GM21825 (cell line): ENCODE data around the gene WDR33.

Source experiments
- ATAC-seq: cut with Tn5 transposase; IDR thresholded peaks from one replicate; pipeline ENCODE4 v1.9.1; 2021; ENCODE audit warnings: mild to moderate bottlenecking, moderate library complexity; ENCODE audit not compliant: unreplicated experiment

WDR33 gene

DNA sequence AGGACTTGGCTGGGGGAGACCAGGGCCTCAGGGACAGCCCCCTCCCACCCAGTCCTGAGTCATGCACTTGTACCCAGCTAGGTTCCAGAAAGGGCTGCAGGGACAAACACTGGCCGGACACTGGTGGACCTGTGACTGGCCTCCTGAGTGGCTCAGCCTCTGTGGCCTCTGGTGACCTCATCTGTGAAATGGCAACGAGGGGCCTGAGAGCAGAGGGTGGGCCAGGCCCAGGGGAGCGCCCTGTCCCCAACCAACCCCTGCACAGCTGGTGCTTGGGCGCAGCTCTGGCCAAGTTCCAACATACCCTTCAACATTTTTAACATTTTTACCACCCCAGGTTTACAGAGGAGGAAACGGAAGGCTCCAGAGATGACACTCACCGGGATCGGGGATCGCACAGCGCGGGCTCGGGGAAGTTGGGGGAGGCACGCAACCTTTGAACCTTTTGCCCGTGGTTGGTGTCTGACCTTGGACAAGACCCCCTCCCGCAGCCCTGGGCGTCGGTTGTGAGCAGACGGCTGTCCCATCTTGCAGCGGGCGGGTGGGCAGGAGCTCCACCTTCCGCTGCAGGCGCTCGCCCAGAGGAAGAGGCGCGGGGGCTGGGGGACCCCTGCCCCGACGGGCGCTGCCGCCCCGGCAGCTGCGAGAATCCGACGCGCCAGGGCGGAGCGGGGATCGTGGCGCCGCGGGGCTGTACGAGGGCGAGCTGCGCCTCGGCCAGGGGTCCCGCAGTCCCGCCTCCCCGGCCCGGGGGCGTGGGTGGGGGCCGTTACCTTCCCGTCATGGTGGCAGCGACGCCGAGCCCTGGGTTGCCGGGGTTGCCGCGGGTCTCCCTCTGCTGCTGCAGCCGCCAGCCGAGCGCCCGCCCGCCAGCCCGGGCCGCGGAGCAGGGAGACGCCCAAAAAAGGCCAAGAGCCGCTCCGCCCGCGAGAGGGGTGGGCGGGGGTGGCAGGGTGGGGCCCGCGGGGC, 136.4 kb downstream of the WDR33 start:
- ATAC-seq, result no peak

DNA sequence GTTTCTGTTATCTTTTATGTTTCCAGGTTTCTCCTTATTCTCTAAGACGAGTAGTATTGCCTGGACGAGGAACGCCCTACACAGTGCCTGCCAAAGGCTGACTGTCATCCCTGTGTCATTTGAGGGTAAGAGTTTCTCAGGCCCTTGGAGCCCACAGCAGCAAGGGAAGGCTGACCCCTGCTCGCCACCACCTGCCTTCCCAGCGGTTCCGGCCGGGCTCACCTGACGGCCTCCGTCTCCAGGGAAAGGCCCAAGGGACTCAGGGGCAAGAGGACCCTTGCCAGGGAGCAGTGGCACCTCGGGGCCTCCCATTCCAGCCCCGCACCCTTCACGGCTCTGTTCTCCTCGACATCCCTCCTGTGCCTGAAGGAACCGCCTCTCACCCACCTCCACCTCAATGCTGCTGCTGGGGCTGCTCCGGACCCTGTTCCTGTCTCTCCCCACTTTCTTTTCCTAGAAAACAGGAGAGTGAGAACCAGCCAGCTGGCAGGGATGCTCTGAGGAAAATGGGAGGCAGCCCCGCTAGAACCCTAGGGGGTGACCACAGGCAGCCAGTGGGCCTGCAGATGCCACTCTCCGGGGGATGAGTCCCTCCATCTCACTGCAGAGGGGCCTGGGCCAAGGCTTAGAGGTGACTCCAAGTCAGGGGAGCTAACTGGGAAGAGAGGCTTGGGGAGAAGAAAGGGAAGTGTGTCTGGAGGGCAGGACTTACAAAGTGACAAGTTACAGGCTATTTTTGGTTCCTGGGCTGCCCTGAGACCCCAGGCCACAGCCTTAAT, 137.5 kb downstream of the WDR33 start:
- ATAC-seq, result no peak

DNA sequence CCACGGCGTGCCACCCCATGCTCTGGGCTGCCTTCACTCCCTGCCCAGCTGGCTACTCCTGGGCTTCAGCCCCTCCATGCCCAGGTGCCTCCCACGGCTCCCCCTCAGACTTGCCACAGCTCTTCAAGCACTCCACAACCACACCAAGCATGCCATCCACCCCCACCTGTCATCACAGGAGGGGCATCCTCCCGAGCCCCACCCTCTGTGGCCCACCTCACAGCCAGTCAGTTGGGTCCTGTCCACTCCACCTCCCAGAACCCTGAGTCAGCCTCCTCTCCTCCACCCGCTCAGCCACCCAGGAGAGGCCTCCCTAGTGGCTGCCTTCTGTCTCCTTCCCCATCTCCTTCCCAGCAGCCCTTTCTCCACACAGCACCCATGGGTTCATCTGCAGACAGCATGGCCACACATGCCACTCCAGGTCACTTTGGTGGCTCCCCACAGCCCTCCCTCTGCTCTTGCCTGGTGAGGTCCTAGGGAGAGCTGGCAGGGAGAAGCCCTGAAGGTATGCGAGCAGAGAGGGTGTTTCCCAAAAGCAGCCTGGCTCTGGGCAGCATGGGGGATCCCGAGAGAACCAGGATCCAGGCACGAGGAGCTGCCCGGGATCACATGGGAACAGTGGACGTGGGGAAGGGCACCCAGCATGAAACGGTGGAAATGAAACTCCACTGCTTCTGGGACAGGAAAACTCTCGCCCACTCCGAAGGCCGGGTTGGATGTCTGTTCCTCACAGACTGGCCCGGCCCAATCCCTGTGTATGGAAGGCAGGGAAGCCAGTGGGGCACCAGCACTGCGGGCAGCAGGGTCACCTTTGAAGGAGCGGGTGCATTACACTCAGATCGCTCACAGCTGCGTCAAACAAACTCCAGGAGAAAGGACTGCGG, 138.4 kb downstream of the WDR33 start:
- no peak for ATAC-seq

DNA sequence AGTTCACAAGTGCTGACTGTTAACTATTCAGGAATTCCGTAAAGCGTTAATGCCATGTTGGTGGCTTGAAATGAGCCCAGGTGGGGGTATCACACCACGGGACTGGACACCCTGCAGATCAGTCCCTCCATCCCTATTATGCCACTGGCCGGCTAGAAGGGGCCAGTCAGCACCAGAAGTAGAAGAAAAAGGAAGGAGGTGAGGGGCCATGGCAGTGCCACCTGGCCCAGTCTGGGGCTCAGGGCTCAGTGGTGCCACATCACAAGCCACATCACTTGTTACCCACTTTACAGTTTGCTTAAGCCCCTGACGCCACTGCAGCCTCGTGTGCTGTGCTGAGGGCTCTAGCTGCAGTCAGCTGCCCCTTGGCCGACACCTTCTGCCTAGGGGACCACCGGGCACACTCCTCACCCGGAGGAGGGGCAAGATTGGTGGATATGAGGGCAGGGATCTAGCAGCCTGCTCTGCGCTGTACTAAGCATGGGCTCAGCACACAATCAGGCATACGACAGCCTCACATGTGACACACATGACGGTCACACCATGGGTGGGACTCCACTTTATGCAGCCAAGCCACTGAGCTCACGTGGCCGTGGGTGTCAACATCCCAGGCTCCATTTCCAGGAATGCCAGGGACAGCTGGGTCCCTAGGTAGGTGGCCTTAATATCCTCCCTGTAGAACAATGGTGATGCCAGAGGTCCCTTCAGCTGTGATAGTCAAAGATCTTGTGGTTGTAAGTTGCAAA, 139.2 kb downstream of the WDR33 start:
- no peak for ATAC-seq

DNA sequence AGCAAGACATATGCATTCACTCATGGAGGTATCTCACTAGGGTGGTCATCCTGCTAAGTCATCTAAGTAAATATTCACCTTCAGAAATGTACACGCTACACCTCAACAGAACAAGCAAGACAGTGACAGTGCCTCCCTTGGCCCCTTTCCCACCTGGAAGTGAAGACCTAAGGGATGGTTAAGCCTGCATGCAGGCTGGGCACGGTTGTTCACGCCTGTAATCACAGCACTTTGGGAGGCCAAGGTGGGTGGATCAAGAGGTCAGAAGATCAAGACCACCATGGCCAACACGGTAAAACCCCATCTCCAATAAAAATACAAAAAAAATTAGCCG, 140.0 kb downstream of the WDR33 start:
- no peak for ATAC-seq

DNA sequence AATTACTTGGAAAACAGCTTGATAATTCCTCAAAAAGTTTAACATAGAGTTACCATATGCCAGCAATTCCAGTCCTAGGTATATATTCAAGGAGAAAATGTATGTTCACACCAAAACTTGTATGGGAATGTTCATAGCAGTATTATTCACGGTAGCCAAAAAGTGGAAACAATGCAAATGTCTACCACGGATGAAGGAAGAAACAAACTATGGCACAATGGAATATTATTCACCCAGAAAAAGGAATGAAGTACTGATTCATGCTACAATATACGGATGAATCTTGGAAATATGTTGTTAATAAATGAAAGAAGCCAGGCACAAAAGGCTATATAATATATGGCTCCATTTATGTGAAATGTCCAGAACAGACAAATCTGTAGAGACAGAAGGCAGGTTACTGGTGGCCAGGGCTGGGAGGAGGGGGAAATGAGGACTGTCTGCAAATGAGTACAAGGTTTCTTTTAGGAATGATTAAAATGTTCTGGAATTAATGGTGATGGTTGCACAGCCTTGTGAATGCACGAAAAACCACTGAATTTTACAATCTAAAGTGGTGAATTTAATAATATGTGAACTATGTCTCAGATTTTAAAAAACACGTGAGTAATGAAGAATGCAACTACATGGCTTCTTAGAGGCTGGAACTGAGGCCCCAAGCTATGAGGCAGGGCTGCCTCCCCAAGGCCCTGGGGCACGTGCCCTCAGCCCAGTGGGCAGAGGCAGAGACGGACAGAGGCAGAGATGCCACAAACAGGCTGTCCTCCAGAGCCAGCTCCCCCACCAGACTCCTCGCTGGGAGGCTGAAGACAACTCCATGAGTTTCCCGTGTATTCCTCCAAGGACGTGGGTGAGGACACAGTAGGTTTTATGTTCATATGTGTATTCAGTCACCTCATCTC, 140.7 kb downstream of the WDR33 start:
- ATAC-seq, result no peak

DNA sequence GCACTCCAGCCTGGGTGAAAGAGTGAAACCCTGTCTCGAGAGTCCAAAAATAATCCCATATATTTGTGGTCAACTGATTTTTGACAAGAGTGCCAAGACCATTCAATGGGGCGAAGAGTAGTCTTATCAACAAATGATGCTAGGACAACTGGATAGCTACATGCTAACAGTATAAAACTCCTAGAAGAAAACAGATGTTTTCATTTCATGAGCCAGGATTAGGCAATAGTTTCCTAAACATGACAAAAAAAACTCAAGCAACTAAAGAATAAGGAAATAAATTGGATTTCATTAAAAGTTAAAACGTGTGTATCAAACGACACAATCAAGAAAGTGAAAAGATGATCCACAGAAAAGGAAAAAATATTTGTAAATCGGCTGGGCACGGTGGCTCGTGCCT, 141.9 kb downstream of the WDR33 start:
- ATAC-seq, result no peak

DNA sequence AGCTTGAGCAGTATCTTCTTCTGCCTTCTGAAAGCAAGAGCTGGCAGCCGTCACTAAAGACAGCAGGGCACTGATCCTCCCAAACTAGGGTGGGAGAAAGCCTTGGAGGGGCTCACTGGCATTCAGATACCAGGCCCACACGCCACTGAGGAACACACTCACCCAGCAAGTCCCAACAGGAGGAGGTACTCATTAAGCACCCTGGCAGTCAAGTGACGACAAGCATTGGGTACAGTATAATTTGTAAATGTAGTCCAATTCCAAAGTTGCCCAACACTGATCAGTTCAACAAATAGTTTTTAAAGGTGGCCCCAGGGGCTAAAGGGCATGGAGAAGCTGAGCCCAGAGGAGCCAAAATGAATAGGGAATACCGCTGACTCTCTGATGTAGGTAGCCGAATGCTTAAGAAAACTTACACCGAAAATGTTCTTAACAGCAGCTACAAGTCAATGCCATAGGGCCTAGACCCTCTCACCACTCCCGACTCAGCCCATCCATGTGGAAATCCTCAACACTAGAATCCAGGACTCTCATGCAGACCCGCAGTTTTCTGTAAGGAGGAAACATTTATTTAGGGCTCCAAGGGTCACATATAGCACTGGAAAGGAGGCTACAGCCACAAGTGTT, 145.6 kb downstream of the WDR33 start:
- no peak for ATAC-seq

DNA sequence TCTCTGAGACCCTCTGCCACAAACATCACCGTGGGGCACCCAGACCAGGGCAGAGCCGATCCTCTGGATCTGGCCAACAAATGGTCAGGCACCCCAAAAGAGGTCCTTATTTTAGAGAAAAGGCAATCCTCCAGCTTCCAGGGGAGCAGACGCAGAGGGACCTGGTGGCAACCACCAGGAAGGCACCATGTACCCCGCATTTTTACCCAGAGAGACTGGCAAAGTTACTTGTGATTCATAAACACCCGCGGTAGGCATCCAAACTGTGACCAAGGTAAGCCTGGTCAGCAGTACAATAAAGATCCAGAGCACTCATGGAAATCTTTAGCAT, 146.1 kb downstream of the WDR33 start:
- no peak for ATAC-seq

DNA sequence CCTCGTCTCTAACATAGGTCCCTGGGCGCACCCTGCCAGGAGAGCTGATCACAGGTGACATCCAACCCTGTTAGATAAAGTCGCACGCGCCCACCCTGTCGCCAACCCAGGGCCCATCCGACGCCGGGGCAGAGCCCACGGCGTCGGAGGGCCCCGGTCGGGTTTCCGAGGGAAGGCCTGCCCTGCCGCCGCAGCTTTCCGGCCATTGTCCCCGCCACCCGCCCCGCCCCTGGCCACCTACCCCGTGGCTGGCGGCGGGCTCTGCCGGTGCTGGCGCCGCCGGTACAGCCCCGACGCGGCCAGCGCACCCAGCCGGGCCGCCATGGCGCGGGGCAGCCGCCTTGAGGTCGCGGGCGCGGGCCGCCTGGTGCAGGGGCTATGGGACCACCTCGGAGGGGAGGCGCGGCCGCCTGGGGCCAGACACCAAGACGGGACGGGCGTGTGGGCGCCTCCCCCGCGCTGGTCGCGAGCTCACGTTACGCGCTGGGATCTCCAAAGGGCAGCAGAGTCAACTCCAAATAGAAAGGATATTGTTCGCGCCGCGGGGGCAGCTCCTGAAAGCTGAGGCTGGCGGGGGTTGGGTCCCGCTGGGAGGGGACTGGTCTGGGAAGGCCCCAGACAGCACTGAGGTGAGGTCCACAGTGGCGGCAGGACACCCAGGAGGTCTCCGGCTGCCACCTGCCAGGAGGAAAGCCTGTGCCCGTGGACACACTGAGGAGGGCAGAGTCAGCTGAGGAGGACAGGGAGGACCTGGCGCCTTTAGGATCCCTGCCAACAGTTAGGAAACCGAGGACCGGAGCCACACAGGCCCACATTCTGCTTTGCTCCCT, 146.7 kb downstream of the WDR33 start:
- ATAC-seq, result no peak

DNA sequence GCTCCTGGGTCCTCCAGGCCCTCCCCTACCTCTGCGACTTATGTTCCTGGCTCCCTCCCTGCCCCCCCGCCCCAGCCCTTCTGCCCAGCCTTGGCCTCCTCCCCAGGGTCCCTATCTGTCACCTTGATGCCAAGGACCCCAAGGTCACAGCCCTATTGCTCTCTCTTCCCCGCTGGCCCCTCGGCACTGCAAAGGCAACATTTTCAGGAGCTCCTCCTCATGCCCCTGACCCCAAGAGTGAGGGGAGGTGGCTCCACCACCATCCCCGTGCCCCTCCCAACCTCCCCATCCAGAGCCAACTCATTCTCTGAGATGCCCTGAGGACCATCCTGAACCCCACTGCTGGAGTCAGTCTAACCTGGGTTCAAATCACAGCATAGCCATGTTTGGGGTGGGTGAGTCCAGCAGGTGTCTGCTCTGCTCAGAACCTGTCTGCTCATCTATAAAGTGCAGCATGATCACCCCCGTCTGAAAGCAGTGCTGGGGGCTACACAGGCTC, 147.4 kb downstream of the WDR33 start:
- no peak for ATAC-seq

DNA sequence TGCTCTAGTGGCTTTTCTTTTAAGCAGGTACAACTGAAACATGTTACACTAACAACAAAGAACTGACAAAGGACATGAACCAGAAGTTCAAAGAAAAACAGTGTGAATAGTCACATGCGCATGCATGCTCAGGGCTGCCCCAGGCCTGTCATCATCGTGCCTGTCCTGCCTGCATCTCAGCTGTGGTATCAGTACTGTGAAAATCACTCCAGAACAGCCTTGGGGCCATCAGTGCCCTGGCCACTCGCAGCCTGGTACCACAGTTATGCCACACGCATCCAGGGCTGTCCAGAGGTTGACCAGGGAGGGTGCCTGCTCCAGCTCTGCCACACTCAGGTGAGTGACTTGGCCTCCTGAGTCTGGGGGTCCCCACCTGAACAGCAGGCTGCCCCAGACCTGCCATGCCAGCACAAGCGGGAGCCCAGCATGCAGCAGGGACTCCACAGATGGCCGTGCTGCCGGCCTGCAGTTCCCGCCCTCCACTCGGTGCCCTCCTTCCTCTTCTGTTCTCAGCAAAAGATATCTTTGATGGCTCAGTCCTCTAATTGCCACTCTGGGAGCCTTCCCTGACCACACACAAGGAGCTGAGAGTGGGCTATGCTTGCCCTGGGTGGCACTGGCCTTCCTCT, 147.9 kb downstream of the WDR33 start:
- ATAC-seq, result no peak

DNA sequence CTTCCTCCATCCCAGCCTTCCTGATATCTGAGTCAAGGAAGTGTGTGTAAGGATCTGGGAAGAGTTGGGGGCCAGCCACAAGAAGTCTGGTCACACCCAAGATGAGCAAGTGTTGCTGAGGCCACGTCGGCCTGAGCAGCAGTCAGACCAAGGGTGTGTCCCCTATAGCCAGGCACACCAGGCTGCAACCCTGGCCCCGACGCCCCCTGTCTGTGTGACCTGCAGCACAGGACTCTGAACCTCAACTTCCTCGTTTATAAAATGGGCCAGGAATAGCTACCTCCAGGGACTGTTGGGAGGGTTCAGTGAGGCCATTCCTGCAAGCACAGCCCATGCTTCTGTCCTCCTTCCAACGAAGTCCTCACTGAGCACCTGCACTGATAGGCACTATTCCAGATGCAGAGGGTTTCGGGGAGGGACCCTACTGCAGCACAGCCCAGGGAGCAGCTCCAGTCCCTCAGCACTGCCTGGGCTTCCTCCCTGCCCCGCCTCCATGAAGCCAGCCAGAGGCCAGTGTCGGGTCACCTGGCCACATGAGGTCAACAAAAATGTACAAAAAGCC, 148.9 kb downstream of the WDR33 start:
- ATAC-seq, result no peak

DNA sequence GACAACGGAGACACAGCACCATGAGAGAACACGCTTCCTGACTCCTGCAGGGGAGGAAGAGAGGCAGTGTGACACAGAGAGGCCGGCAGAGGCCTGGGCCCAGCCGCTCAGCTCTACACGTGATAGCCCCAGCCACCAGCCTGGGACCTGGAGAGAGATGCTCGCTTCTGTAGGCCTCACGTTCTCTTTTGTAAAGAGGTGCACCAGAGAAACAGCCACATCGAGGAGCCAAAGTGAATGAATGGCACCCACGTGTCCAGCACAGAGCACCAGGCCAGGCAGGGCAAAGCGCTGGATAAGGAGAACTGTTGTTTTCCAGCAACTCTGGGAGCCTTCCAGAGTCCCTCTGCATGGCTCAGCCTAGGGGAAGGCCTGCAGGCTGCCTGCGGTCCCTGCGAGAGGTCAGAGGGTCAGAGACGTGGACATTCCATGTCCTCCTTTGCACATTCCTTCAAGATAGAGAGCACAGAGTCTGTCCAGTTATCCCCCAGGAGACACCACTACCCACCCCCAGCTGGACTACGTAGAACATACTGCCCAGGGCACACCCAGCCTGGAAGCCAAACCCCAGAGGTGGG, 149.8 kb downstream of the WDR33 start:
- ATAC-seq, result no peak

DNA sequence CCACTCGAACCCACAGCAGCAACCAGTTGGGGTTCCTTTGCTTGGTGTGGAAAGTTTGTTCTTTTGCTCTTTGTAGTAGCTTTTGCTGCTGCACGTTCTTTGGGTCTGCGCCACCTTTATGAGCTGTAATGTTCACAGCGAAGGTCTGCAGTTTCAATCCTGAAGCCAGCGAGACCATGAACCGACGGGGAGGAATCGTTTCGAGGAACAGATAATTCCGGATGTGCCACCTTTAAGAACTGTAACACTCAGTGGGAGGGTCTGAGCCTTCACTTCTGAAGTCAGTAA, 150.7 kb downstream of the WDR33 start:
- ATAC-seq, result no peak

DNA sequence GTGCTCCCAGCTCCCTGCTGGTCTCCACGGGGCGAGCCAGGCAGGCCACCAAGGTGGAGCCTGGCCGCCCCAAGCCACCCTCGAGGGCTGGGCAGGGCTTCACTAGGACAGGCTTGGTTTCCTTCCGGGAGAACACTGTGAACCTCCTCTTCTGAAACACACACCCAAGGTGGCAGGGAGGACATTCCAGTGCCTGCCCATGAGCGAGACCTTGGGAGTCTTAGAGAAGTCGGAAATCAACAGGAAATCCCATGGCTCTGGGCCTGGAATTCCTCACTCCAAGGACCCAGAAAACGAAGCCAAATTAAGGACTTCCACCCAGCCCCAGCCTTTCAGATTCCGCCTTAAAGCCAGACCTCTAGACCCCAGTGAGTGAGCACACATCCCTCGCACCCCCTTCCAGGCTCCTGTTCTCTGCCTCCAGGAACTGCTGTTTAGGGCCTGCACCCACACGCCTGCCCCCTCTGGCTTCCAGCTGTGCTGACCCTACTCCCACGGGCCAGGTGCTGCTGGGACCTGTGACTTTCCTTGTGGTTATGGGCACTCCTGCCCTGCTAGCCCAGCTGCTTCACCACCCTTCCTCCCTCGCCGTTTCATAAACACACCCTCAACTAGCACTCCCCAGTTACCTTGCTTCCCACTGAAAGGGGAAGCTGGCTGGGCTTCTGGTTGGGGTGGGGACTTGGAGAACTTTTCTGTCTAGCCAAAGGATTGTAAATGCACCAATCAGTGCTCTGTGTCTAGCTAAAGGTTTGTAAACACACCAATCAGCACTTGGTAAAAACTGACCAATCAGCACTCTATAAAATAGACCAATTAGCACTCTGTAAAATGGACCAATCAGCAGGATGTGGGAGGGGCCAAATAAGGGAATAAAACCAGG, 151.3 kb downstream of the WDR33 start:
- no peak for ATAC-seq
